H9 (cell line): ENCODE data around the gene MIPOL1. TPM values are rescaled to one million over a fixed set of nuclear protein-coding genes. Genes with fewer than 3 reads are reported as not detected.

ENCODE experiments used
- DNase-seq: peaks from one replicate; pipeline ENCODE4 v3.0.0-alpha.2; 2017
- H2AFZ ChIP-seq: one replicate; pipeline ENCODE4 v1.6.1; 2013; ENCODE audit warnings: mild to moderate bottlenecking, low read length, control low read depth, moderate library complexity
- H2AK5ac ChIP-seq: 2 replicates; pipeline ENCODE4 v1.6.1; 2013; ENCODE audit warnings: low read length, control low read depth, mixed read lengths; ENCODE audit not compliant: insufficient read length
- H2BK120ac ChIP-seq: one replicate; pipeline ENCODE4 v1.6.1; 2013; ENCODE audit warnings: low read depth, mild to moderate bottlenecking, low read length, control low read depth, inconsistent platforms; ENCODE audit not compliant: poor library complexity, severe bottlenecking
- H2BK12ac ChIP-seq: 2 replicates; pipeline ENCODE4 v1.6.1; 2013; ENCODE audit warnings: low read length, control low read depth, mixed read lengths, low read depth; ENCODE audit not compliant: insufficient read length
- H2BK15ac ChIP-seq: 2 replicates; pipeline ENCODE4 v1.6.1; 2013; ENCODE audit warnings: low read depth, low read length, control low read depth
- H2BK20ac ChIP-seq: one replicate; pipeline ENCODE4 v1.6.1; 2013; ENCODE audit warnings: low read depth, mild to moderate bottlenecking, low read length, control low read depth, inconsistent platforms; ENCODE audit not compliant: poor library complexity, severe bottlenecking
- H2BK5ac ChIP-seq: 2 replicates; pipeline ENCODE4 v1.6.1; 2013; ENCODE audit warnings: low read length, control low read depth, mixed read lengths; ENCODE audit not compliant: insufficient read length
- H3K14ac ChIP-seq: 2 replicates; pipeline ENCODE4 v1.6.1; 2013; ENCODE audit warnings: low read length, control low read depth; ENCODE audit not compliant: insufficient read depth
- H3K18ac ChIP-seq: 2 replicates; pipeline ENCODE4 v1.6.1; 2013; ENCODE audit warnings: low read depth, mild to moderate bottlenecking, mixed read lengths, low read length, control low read depth; ENCODE audit not compliant: insufficient read length
- H3K23ac ChIP-seq: 2 replicates; pipeline ENCODE4 v1.6.1; 2013; ENCODE audit warnings: low read length, control low read depth, mixed read lengths, low read depth; ENCODE audit not compliant: insufficient read length
- H3K23me2 ChIP-seq: 2 replicates; pipeline ENCODE4 v1.6.1; 2013; ENCODE audit warnings: low read depth, mild to moderate bottlenecking, mixed read lengths, low read length, control low read depth; ENCODE audit not compliant: insufficient read length, poor library complexity, severe bottlenecking
- H3K27ac ChIP-seq: 2 replicates; pipeline ENCODE4 v1.5.1; 2013; ENCODE audit warnings: low read length, control low read depth, mixed read lengths, low read depth; ENCODE audit not compliant: insufficient read length
- H3K27me3 ChIP-seq: 2 replicates; pipeline ENCODE4 v1.6.1; 2013; ENCODE audit warnings: low read length, control low read depth, inconsistent platforms; ENCODE audit not compliant: insufficient read depth
- H3K4ac ChIP-seq: 2 replicates; pipeline ENCODE4 v1.6.1; 2013; ENCODE audit warnings: low read depth, mild to moderate bottlenecking, control low read depth, inconsistent platforms, low read length, moderate library complexity
- H3K4me1 ChIP-seq: 2 replicates; pipeline ENCODE4 v1.6.1; 2013; ENCODE audit warnings: low read length, control low read depth, inconsistent platforms; ENCODE audit not compliant: insufficient read depth
- H3K4me2 ChIP-seq: 2 replicates; pipeline ENCODE4 v1.6.1; 2013; ENCODE audit warnings: low read length, control low read depth, mixed read lengths; ENCODE audit not compliant: insufficient read length, insufficient read depth
- H3K56ac ChIP-seq: 2 replicates; pipeline ENCODE4 v1.6.1; 2013; ENCODE audit warnings: low read depth, mild to moderate bottlenecking, mixed read lengths, low read length, control low read depth; ENCODE audit not compliant: insufficient read length
- H3K79me1 ChIP-seq: 2 replicates; pipeline ENCODE4 v1.6.1; 2013; ENCODE audit warnings: low read depth, mild to moderate bottlenecking, moderate library complexity, low read length, control low read depth, inconsistent platforms; ENCODE audit not compliant: insufficient read depth, poor library complexity, severe bottlenecking
- H3K79me2 ChIP-seq: 2 replicates; pipeline ENCODE4 v1.6.1; 2013; ENCODE audit warnings: low read length, control low read depth, inconsistent platforms; ENCODE audit not compliant: insufficient read depth
- H3K9ac ChIP-seq: 2 replicates; pipeline ENCODE4 v1.6.1; 2013; ENCODE audit warnings: low read length, control low read depth, mixed read lengths; ENCODE audit not compliant: insufficient read length; ENCODE audit errors: extremely low read depth
- H3K9me3 ChIP-seq: one replicate; pipeline ENCODE4 v1.6.1; 2013; ENCODE audit warnings: low read depth, low read length, inconsistent platforms; ENCODE audit not compliant: control insufficient read depth
- H3T11ph ChIP-seq: one replicate; pipeline ENCODE4 v1.6.1; 2013; ENCODE audit warnings: mild to moderate bottlenecking, low read length, control low read depth, inconsistent platforms
- H4K20me1 ChIP-seq: one replicate; pipeline ENCODE4 v1.6.1; 2013; ENCODE audit not compliant: control insufficient read depth, insufficient read length, insufficient read depth
- H4K5ac ChIP-seq: 2 replicates; pipeline ENCODE4 v1.6.1; 2013; ENCODE audit warnings: low read depth, mild to moderate bottlenecking, mixed read lengths, low read length, control low read depth; ENCODE audit not compliant: insufficient read length
- H4K8ac ChIP-seq: replicated peaks from 2 replicates; pipeline ENCODE4 v1.6.1; 2013; ENCODE audit warnings: low read length, control low read depth, mixed read lengths, low read depth; ENCODE audit not compliant: insufficient read length
- H4K91ac ChIP-seq: 2 replicates; pipeline ENCODE4 v1.6.1; 2013; ENCODE audit warnings: low read depth, mild to moderate bottlenecking, moderate library complexity, mixed read lengths, low read length, control low read depth; ENCODE audit not compliant: insufficient read length
- H3K27ac Mint-ChIP-seq, 3 experiments: 2 replicates in 2 of 3; 3 replicates in 1 of 3; pipeline ENCODE4 v1.8.0; 2020 to 2021; ENCODE audit warnings: mixed read lengths in 3 of 3, mild to moderate bottlenecking in 1 of 3, moderate library complexity in 1 of 3
- H3K27me3 Mint-ChIP-seq: 2 replicates; pipeline ENCODE4 v1.8.0; 2021; ENCODE audit warnings: low read depth, mild to moderate bottlenecking, moderate library complexity, mixed read lengths
- H3K36me3 Mint-ChIP-seq, 3 experiments: 2 replicates in 2 of 3; 3 replicates in 1 of 3; pipeline ENCODE4 v1.8.0; 2020 to 2021; ENCODE audit warnings: low read depth in 3 of 3, mixed read lengths in 3 of 3; ENCODE audit not compliant: insufficient read depth in 1 of 3
- H3K4me1 Mint-ChIP-seq, 2 experiments: 2 replicates each; pipeline ENCODE4 v1.8.0; 2020; ENCODE audit warnings: mixed read lengths in 2 of 2
- H3K4me3 Mint-ChIP-seq, 2 experiments: 2 replicates in 1 of 2; 3 replicates in 1 of 2; pipeline ENCODE4 v1.8.0; 2020 to 2021; ENCODE audit warnings: mild to moderate bottlenecking in 2 of 2, mixed read lengths in 2 of 2, moderate library complexity in 1 of 2
- H3K9me3 Mint-ChIP-seq, 2 experiments: 2 replicates in 1 of 2; 3 replicates in 1 of 2; pipeline ENCODE4 v1.8.0; 2020; ENCODE audit warnings: mild to moderate bottlenecking in 2 of 2, mixed read lengths in 2 of 2, moderate library complexity in 1 of 2
- CTCF ChIP-seq: fragments of 200-600 bp; sonication (generic); conservative IDR thresholded peaks from 3 replicates; pipeline ENCODE4 v1.8.0; 2021; ENCODE audit warnings: antibody characterized with exemption, mild to moderate bottlenecking
- WGBS: extraction: QIAGEN DNeasy Blood & Tissue Kit; methylation state at CpG from one replicate; pipeline ENCODE4 v1.1.7; 2013; ENCODE audit warnings: missing lambda C conversion rate, low lambda C conversion rate, mixed read lengths; ENCODE audit not compliant: insufficient read length; ENCODE audit errors: extremely low coverage; 5-methylcytosine and 5-hydroxymethylcytosine counted together
- total RNA-seq: library from RNA; stranded (reverse); gene quantifications from 2 replicates; pipeline ENCODE4 v1.2.1, GENCODE V29; 2021

Gene MIPOL1
- total RNA-seq, 1 experiment from 2014 or later = 15.6 TPM

- H2AK5ac ChIP-seq = no peak overlapping the region
- H3K79me1 ChIP-seq = no peaks in the 10 kb centered on the region
- no peak overlapping the region for H2AFZ ChIP-seq
- H2BK12ac ChIP-seq = no peak overlapping the region
- no peaks in the 10 kb centered on the region for H3K9me3 ChIP-seq
- H4K20me1 ChIP-seq = no peaks in the 10 kb centered on the region
- no peak overlapping the region for H2BK5ac ChIP-seq
- Mint-ChIP-seq H3K27ac (no peak overlapping the region), H3K4me1 (no peaks in the 10 kb centered on the region), H3K27me3 (no peaks in the 10 kb centered on the region), H3K4me3 (no peak overlapping the region), H3K36me3 (no peaks in the 10 kb centered on the region), H3K9me3 (no peaks in the 10 kb centered on the region)
- no peak for TF ChIP-seq CTCF
- H3K56ac ChIP-seq = no peak overlapping the region
- H2BK120ac ChIP-seq = no peak overlapping the region
- no peaks in the 10 kb centered on the region for H3K27me3 ChIP-seq
- no peak overlapping the region for H4K8ac ChIP-seq
- H2BK20ac ChIP-seq = no peak overlapping the region
- no CpG with 5 or more reads among the region's 2 CpGs for WGBS
- no peaks in the 10 kb centered on the region for H3K23me2 ChIP-seq
- no peak overlapping the region for H3K14ac ChIP-seq
- no peak overlapping the region for H3K23ac ChIP-seq
- H2BK15ac ChIP-seq = no peak overlapping the region
- no peak overlapping the region for H3K4ac ChIP-seq
- H3K4me1 ChIP-seq = no peaks in the 10 kb centered on the region
- H3T11ph ChIP-seq = no peak overlapping the region
- no peak overlapping the region for H4K91ac ChIP-seq
- H3K18ac ChIP-seq = no peak overlapping the region
- H3K27ac ChIP-seq = no peak overlapping the region
- no peak overlapping the region for H3K4me2 ChIP-seq
- no peak for DNase-seq
- no peak overlapping the region for H3K9ac ChIP-seq
- no peak overlapping the region for H4K5ac ChIP-seq
- no peaks in the 10 kb centered on the region for H3K79me2 ChIP-seq
Observed at GRCh38 chr14:37416264-37416663, 218.5 kb downstream of the MIPOL1 start.
